PC-3 (cell line): Measurements from ENCODE around the gene FBXL16. TPM values are rescaled to one million over a fixed set of nuclear protein-coding genes. Genes with fewer than 3 reads are reported as not detected.

ENCODE experiments used
- ATAC-seq: fragments of 200-7000 bp; cut with Tn5 transposase; 2 replicates; pipeline ENCODE4 v1.9.1; 2020; ENCODE audit warnings: mild to moderate bottlenecking, moderate library complexity
- BruUV-seq: library from RNA; stranded (reverse); fragments of 400-500 nt; replicated peaks from 2 replicates; lab custom pipeline; 2021; lab: Mats Ljungman, UMichigan
- CTCF ChIA-PET: fragments of 300-600 bp; sonication (Branson Sonifier 250); formaldehyde crosslinking; loops from one replicate; lab custom pipeline; 2022; ENCODE audit warnings: antibody characterized with exemption; lab: Charles Lee
- POLR2A ChIA-PET: fragments of 300-600 bp; sonication (Branson Sonifier 250); formaldehyde crosslinking; loops from one replicate; lab custom pipeline; 2022; ENCODE audit warnings: antibody characterized with exemption; ENCODE audit not compliant: unreplicated experiment; lab: Charles Lee
- DNase-seq: peaks from one replicate; pipeline ENCODE4 v3.0.0-alpha.2; 2015
- H2AFZ ChIP-seq: fragments of 300-600 bp; sonication (generic); 2 replicates; pipeline ENCODE4 v1.6.0; 2016; ENCODE audit warnings: antibody characterized with exemption, low read length
- H3F3A ChIP-seq: fragments of 300-600 bp; sonication (generic); one replicate; pipeline ENCODE4 v1.6.0; 2017; ENCODE audit warnings: antibody characterized with exemption, low read length, control low read depth, mild to moderate bottlenecking; ENCODE audit not compliant: unreplicated experiment
- H3K27ac ChIP-seq: fragments of 300-600 bp; sonication (generic); 2 replicates; pipeline ENCODE4 v1.5.1; 2016; ENCODE audit warnings: mild to moderate bottlenecking, low read length
- H3K27me3 ChIP-seq: fragments of 300-600 bp; sonication (generic); 2 replicates; pipeline ENCODE4 v1.6.1; 2016; ENCODE audit warnings: low read length, mixed read lengths
- H3K36me3 ChIP-seq: fragments of 300-600 bp; sonication (generic); 2 replicates; pipeline ENCODE4 v1.6.1; 2016; ENCODE audit warnings: low read depth, mixed run types, low read length, mixed read lengths
- H3K4me1 ChIP-seq: fragments of 300-600 bp; sonication (generic); 2 replicates; pipeline ENCODE4 v1.5.1; 2016; ENCODE audit warnings: low read length; ENCODE audit not compliant: insufficient read depth
- H3K4me2 ChIP-seq: fragments of 300-600 bp; sonication (generic); 2 replicates; pipeline ENCODE4 v1.6.0; 2016; ENCODE audit warnings: low read length
- H3K4me3 ChIP-seq: fragments of 300-600 bp; sonication (generic); 2 replicates; pipeline ENCODE4 v1.5.1; 2016; ENCODE audit warnings: mild to moderate bottlenecking, low read length, mixed read lengths
- H3K79me2 ChIP-seq: fragments of 300-600 bp; sonication (generic); 2 replicates; pipeline ENCODE4 v1.6.1; 2017; ENCODE audit warnings: low read length, mixed read lengths
- H3K9ac ChIP-seq: fragments of 300-600 bp; sonication (generic); 2 replicates; pipeline ENCODE4 v1.6.0; 2016; ENCODE audit warnings: mild to moderate bottlenecking, low read length
- H3K9me2 ChIP-seq: fragments of 300-600 bp; sonication (generic); replicated peaks from 2 replicates; pipeline ENCODE4 v1.6.1; 2016; ENCODE audit warnings: mixed run types, low read length, mixed read lengths
- H3K9me3 ChIP-seq: fragments of 300-600 bp; sonication (generic); 2 replicates; pipeline ENCODE4 v1.6.1; 2016; ENCODE audit warnings: low read length, mixed read lengths
- H4K20me1 ChIP-seq: fragments of 300-600 bp; sonication (generic); 2 replicates; pipeline ENCODE4 v1.6.1; 2016; ENCODE audit warnings: low read length, mixed read lengths
- EZH2 ChIP-seq: fragments of 300-600 bp; sonication (generic); IDR thresholded peaks from one replicate; pipeline ENCODE4 v1.6.1; 2017; ENCODE audit warnings: antibody characterized with exemption, mild to moderate bottlenecking, low read length; ENCODE audit not compliant: unreplicated experiment
- EZH2phosphoT487 ChIP-seq: fragments of 300-600 bp; sonication (generic); IDR thresholded peaks from 2 replicates; pipeline ENCODE4 v1.6.1; 2018; ENCODE audit warnings: mild to moderate bottlenecking, antibody characterized with exemption, low read length, borderline replicate concordance
- intact Hi-C: fragments of 100-400 bp; cut with micrococcal nuclease; formaldehyde crosslinking; loops from 2 replicates; pipeline ENCODE4 v1.9.0; 2023
- total RNA-seq: library from RNA; depleted of rRNA; stranded (reverse); fragments of >200 nt; gene quantifications from 2 replicates; pipeline ENCODE4 v1.2.3, GENCODE V29; 2014
- TF ChIP-seq, protein P1 (sequence below): fragments of 300-600 bp; sonication (generic); conservative IDR thresholded peaks from 2 replicates; pipeline ENCODE4 v1.5.1; 2017; ENCODE audit warnings: antibody characterized with exemption, low read depth, mild to moderate bottlenecking, low read length

Gene FBXL16
- total RNA-seq, 1 experiment from 2014 or later: 7.5 TPM

DNA sequence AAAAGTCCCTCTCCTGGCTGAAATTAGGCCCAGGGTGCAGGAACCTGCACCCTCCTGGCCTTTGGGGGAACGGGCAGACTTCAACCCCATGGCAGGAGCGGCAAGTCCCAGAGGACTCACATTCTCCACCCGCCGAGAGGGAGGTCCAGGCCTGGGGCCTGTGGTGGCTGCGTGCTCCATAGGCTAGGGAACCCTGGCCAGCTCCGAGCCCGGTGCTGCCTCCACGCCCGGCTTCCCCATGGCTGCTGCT lies 20.5 kb upstream of the FBXL16 start:
- ATAC-seq (no peak), DNase-seq (no peak)
- BruUV-seq: no TSS peak
- no peaks in the 10 kb centered on the region for H3K36me3 ChIP-seq
- no peak overlapping the region for H2AFZ ChIP-seq
- ChIA-PET CTCF (interaction anchor here (0.7 to 1.2 kb wide), 2 partner anchors 12 to 14 kb away, joined by 3 to 5 read pairs; no protein-coding TSS in a partner anchor), POLR2A (no interaction called here)
- no peak overlapping the region for H3K27ac ChIP-seq
- intact Hi-C loops: no loop called here
- no peaks in the 10 kb centered on the region for H3K9me3 ChIP-seq
- H3K9me2 ChIP-seq: no peaks in the 10 kb centered on the region
- no peaks in the 10 kb centered on the region for H3K27me3 ChIP-seq
- H3K9ac ChIP-seq: no peak overlapping the region
- peak overlapping the region; percentile 54; the same call in 1 of the 2 replicates for H3K4me2 ChIP-seq
- H4K20me1 ChIP-seq: no peaks in the 10 kb centered on the region
- TF ChIP-seq EZH2 (no peak), EZH2phosphoT487 (no peak)
- TF ChIP-seq, protein P1, sequence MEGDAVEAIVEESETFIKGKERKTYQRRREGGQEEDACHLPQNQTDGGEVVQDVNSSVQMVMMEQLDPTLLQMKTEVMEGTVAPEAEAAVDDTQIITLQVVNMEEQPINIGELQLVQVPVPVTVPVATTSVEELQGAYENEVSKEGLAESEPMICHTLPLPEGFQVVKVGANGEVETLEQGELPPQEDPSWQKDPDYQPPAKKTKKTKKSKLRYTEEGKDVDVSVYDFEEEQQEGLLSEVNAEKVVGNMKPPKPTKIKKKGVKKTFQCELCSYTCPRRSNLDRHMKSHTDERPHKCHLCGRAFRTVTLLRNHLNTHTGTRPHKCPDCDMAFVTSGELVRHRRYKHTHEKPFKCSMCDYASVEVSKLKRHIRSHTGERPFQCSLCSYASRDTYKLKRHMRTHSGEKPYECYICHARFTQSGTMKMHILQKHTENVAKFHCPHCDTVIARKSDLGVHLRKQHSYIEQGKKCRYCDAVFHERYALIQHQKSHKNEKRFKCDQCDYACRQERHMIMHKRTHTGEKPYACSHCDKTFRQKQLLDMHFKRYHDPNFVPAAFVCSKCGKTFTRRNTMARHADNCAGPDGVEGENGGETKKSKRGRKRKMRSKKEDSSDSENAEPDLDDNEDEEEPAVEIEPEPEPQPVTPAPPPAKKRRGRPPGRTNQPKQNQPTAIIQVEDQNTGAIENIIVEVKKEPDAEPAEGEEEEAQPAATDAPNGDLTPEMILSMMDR: no peak
- H3K4me1 ChIP-seq: peaks cover 17% of the 10 kb centered on the region; the same call in 1 of the 2 replicates
- H3K79me2 ChIP-seq: 0 out of 2 replicates have a peak, but pooled peaks cover 9% of the 10 kb centered on the region
- peak overlapping the region; percentile 38; the same call in 1 of the 2 replicates for H3K4me3 ChIP-seq
- H3F3A ChIP-seq: peaks cover 3% of the 10 kb centered on the region

DNA sequence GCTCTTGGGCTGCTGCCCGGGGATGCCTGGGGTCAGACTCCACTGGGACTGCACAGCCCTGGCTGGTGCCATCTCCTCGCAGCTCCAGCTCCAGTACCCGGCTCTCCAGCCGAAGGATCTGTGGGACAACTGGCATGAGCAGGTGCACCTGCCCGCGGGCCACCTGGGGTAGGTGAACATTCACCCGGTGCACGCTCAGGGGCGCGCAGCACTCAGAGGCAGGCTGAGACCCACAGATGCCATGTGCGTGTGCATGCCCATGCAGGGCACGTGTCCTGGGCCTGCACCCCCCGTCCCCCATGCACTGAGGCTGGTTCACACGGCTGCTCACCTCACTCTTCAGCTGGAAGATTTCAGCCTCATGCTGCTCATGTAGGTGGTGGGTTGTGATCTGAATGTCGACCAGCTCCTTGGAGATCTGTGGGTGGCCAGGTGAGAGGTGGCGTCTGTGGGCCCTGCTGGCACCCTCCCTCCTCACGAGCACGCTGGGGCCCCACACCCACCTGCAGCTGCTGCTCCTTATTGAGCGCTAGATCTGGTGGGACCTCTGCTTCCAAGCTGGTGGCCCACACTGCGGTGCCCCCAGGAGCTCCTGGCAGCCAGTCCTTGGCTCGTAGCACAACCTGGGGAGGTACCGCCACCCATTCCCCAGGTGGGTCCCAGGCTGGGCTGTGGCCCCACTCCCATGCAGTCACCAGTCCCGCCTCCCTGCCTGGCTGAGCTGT lies 20.0 kb upstream of the FBXL16 start:
- H4K20me1 ChIP-seq: no peaks in the 10 kb centered on the region
- ChIA-PET CTCF (interaction anchor here (1.2 kb wide), 1 partner anchor 13 kb away, joined by 5 read pairs; no protein-coding TSS in a partner anchor), POLR2A (no interaction called here)
- TF ChIP-seq EZH2: no peak
- TF ChIP-seq, protein P1: no peak
- TF ChIP-seq EZH2phosphoT487: no peak
- no peaks in the 10 kb centered on the region for H3K36me3 ChIP-seq
- no peak overlapping the region for H3K4me2 ChIP-seq
- no TSS peak for BruUV-seq
- H3K4me3 ChIP-seq: no peak overlapping the region
- H3F3A ChIP-seq: peaks cover 3% of the 10 kb centered on the region
- no peaks in the 10 kb centered on the region for H3K9me2 ChIP-seq
- H3K9me3 ChIP-seq: no peaks in the 10 kb centered on the region
- ATAC-seq (no peak), DNase-seq (no peak)
- intact Hi-C loops: no loop called here
- H3K27ac ChIP-seq: no peak overlapping the region
- H3K9ac ChIP-seq: no peak overlapping the region
- H3K27me3 ChIP-seq: no peaks in the 10 kb centered on the region
- no peak overlapping the region for H2AFZ ChIP-seq
- 0 out of 2 replicates have a peak, but pooled peaks cover 9% of the 10 kb centered on the region for H3K79me2 ChIP-seq
- peaks cover 17% of the 10 kb centered on the region; the same call in 1 of the 2 replicates for H3K4me1 ChIP-seq

DNA sequence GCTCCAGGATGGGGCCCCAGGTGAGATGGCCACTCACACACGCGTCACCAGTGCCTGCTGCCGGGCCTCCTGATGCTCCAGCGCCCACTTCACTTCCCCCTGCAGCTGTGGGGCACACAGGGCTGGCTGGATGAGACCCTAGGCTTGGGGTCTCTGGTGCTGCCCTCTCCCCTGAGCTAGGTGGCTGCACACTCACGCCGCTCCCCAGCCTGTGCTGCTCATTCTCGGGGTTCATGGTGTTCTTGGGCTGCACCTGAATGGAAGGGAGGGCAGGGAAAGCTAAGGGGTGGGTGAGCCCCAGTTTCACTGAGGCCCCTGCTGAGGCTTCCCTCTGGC lies 19.4 kb upstream of the FBXL16 start:
- no peak for TF ChIP-seq EZH2
- TF ChIP-seq, protein P1: no peak
- TF ChIP-seq EZH2phosphoT487: no peak
- Histone ChIP-seq H3K9ac (no peak overlapping the region), H3K4me3 (no peak overlapping the region), H3K4me1 (peaks cover 20% of the 10 kb centered on the region; the same call in 1 of the 2 replicates), H3K9me3 (no peaks in the 10 kb centered on the region), H3K27ac (no peak overlapping the region), H3K79me2 (0 out of 2 replicates have a peak, but pooled peaks cover 9% of the 10 kb centered on the region), H3K9me2 (no peaks in the 10 kb centered on the region), H3F3A (peaks cover 3% of the 10 kb centered on the region), H4K20me1 (no peaks in the 10 kb centered on the region), H2AFZ (no peak overlapping the region), H3K36me3 (no peaks in the 10 kb centered on the region), H3K4me2 (no peak overlapping the region), H3K27me3 (no peaks in the 10 kb centered on the region)
- no peak for DNase-seq
- intact Hi-C loops: no loop called here
- CTCF ChIA-PET: no interaction called here
- ATAC-seq: no peak
- no TSS peak for BruUV-seq
- POLR2A ChIA-PET: no interaction called here
